HEK293 (cell line): ENCODE measurements around the gene NSMCE4A.

Source experiments
- CTCF ChIA-PET: fragments of 350-600 bp; formaldehyde crosslinking; extraction: SDS; loops from one replicate; lab custom pipeline; 2021; ENCODE audit warnings: antibody characterized with exemption; lab: Yijun Ruan, JAX
- POLR2A ChIA-PET: fragments of 300-600 bp; formaldehyde crosslinking; extraction: SDS; loops from one replicate; lab custom pipeline; 2020; ENCODE audit warnings: antibody characterized with exemption, inconsistent platforms; lab: Yijun Ruan, JAX
- H3K27ac ChIP-seq: fragments of 200-500 bp; sonication (Bioruptor generic); 2 replicates; pipeline ENCODE4 v1.5.1; 2014; ENCODE audit warnings: low read depth, low read length, control low read depth, inconsistent platforms; ENCODE audit errors: extremely low read depth
- H3K36me3 ChIP-seq, 2 experiments: fragments of 200-500 bp in 1 of 2; sonication (Bioruptor generic) in 1 of 2; 1 replicate in 1 of 2; 2 replicates in 1 of 2; pipeline ENCODE4 v1.5.1; 2014 to 2017; ENCODE audit warnings: inconsistent platforms in 2 of 2, low read length in 2 of 2; ENCODE audit not compliant: control insufficient read depth in 2 of 2, insufficient read depth in 1 of 2
- H3K4me1 ChIP-seq: fragments of 200-500 bp; sonication (Bioruptor generic); 2 replicates; pipeline ENCODE4 v1.5.1; 2014; ENCODE audit warnings: mild to moderate bottlenecking, low read length, inconsistent platforms; ENCODE audit not compliant: control insufficient read depth, insufficient read depth
- H3K4me3 ChIP-seq: 2 replicates; pipeline ENCODE4 v1.5.1; 2011; ENCODE audit warnings: low read depth, mild to moderate bottlenecking, control low read depth, low read length, moderate library complexity
- H3K9me3 ChIP-seq: fragments of 200-500 bp; sonication (Bioruptor generic); 2 replicates; pipeline ENCODE4 v1.5.1; 2014; ENCODE audit warnings: low read depth, low read length, inconsistent platforms; ENCODE audit not compliant: control insufficient read depth, insufficient read depth
- AEBP2 ChIP-seq: fragments of 450-650 bp; formaldehyde crosslinking; IDR thresholded peaks from 2 replicates; pipeline ENCODE4 v1.5.1; 2016; ENCODE audit warnings: missing biosample characterization, missing genetic modification characterization, borderline replicate concordance
- GLI4 ChIP-seq: fragments of 450-650 bp; formaldehyde crosslinking; IDR thresholded peaks from 2 replicates; pipeline ENCODE4 v1.5.1; 2016; ENCODE audit warnings: missing biosample characterization, missing genetic modification characterization
- PATZ1 ChIP-seq: fragments of 450-650 bp; formaldehyde crosslinking; IDR thresholded peaks from 2 replicates; pipeline ENCODE4 v1.5.1; 2016; ENCODE audit warnings: missing biosample characterization, missing genetic modification characterization
- PBX3 ChIP-seq: sonication (generic); formaldehyde crosslinking; IDR thresholded peaks from 2 replicates; pipeline ENCODE4 v1.8.1; 2022; ENCODE audit warnings: mild to moderate bottlenecking, moderate library complexity, missing genetic modification reagents
- PRDM4 ChIP-seq: fragments of 450-650 bp; formaldehyde crosslinking; IDR thresholded peaks from 2 replicates; pipeline ENCODE4 v1.5.1; 2017; ENCODE audit warnings: missing biosample characterization, missing genetic modification characterization
- PRDM6 ChIP-seq: fragments of 450-650 bp; formaldehyde crosslinking; IDR thresholded peaks from 2 replicates; pipeline ENCODE4 v1.5.1; 2017; ENCODE audit warnings: missing biosample characterization, missing genetic modification characterization
- SCRT2 ChIP-seq: fragments of 450-650 bp; formaldehyde crosslinking; IDR thresholded peaks from 2 replicates; pipeline ENCODE4 v1.5.1; 2016; ENCODE audit warnings: missing biosample characterization, missing genetic modification characterization
- YY2 ChIP-seq: fragments of 450-650 bp; formaldehyde crosslinking; IDR thresholded peaks from 2 replicates; pipeline ENCODE4 v1.5.1; 2016; ENCODE audit warnings: missing biosample characterization, missing genetic modification characterization
- ZBTB1 ChIP-seq: fragments of 450-650 bp; formaldehyde crosslinking; IDR thresholded peaks from 2 replicates; pipeline ENCODE4 v1.5.1; 2016; ENCODE audit warnings: missing biosample characterization, missing genetic modification characterization
- ZBTB21 ChIP-seq: fragments of 450-650 bp; formaldehyde crosslinking; IDR thresholded peaks from 2 replicates; pipeline ENCODE4 v1.5.1; 2017; ENCODE audit warnings: missing biosample characterization, missing genetic modification characterization
- ZBTB8A ChIP-seq: fragments of 450-650 bp; formaldehyde crosslinking; IDR thresholded peaks from 2 replicates; pipeline ENCODE4 v1.5.1; 2016; ENCODE audit warnings: missing biosample characterization, missing genetic modification characterization
- ZNF138 ChIP-seq: fragments of 450-650 bp; formaldehyde crosslinking; IDR thresholded peaks from 2 replicates; pipeline ENCODE4 v1.5.1; 2016; ENCODE audit warnings: missing biosample characterization, missing genetic modification characterization, borderline replicate concordance
- ZNF23 ChIP-seq: fragments of 450-650 bp; formaldehyde crosslinking; IDR thresholded peaks from 2 replicates; pipeline ENCODE4 v1.5.1; 2016; ENCODE audit warnings: missing biosample characterization, missing genetic modification characterization, borderline replicate concordance
- ZNF266 ChIP-seq: fragments of 450-650 bp; formaldehyde crosslinking; IDR thresholded peaks from 2 replicates; pipeline ENCODE4 v1.5.1; 2016; ENCODE audit warnings: missing biosample characterization, missing genetic modification characterization, low read depth
- ZNF544 ChIP-seq: fragments of 450-650 bp; formaldehyde crosslinking; IDR thresholded peaks from 2 replicates; pipeline ENCODE4 v1.5.0; 2017; ENCODE audit warnings: missing biosample characterization, missing genetic modification characterization
- ZNF585B ChIP-seq: fragments of 450-650 bp; formaldehyde crosslinking; IDR thresholded peaks from 2 replicates; pipeline ENCODE4 v1.5.1; 2016; ENCODE audit warnings: missing biosample characterization, missing genetic modification characterization
- ZNF623 ChIP-seq: fragments of 450-650 bp; formaldehyde crosslinking; IDR thresholded peaks from 2 replicates; pipeline ENCODE4 v1.5.1; 2016; ENCODE audit warnings: missing biosample characterization, missing genetic modification characterization
- ZNF654 ChIP-seq: fragments of 450-650 bp; formaldehyde crosslinking; IDR thresholded peaks from 2 replicates; pipeline ENCODE4 v1.5.1; 2016; ENCODE audit warnings: low read depth, missing biosample characterization, missing genetic modification characterization
- ZNF677 ChIP-seq: fragments of 450-650 bp; IDR thresholded peaks from 2 replicates; pipeline ENCODE4 v1.5.0; 2018; ENCODE audit warnings: missing biosample characterization, mild to moderate bottlenecking, missing genetic modification characterization, moderate library complexity
- ZNF692 ChIP-seq: fragments of 450-650 bp; formaldehyde crosslinking; IDR thresholded peaks from 2 replicates; pipeline ENCODE4 v1.5.1; 2016; ENCODE audit warnings: missing biosample characterization, missing genetic modification characterization
- ZSCAN18 ChIP-seq: fragments of 450-650 bp; formaldehyde crosslinking; IDR thresholded peaks from 2 replicates; pipeline ENCODE4 v1.5.1; 2016; ENCODE audit warnings: missing biosample characterization, missing genetic modification characterization

Gene NSMCE4A

GRCh38 chr10:122013311-122013780 is 38.3 kb upstream of the NSMCE4A start:
- Histone ChIP-seq H3K9me3 (no peaks in the 10 kb centered on the region), H3K4me3 (no peak overlapping the region), H3K4me1 (no peaks in the 10 kb centered on the region), H3K36me3 (no peaks in the 10 kb centered on the region), H3K27ac (no peak overlapping the region)
- peak; percentile 66; the same call in 1 of the 2 replicates for TF ChIP-seq ZNF692
- no peak for TF ChIP-seq ZBTB8A (tag by site-specific recombination)
- TF ChIP-seq ZNF654: no peak
- no peak for TF ChIP-seq ZNF23 (tag by site-specific recombination)
- ChIA-PET POLR2A (no interaction called here), CTCF (interaction anchor here (0.7 kb wide), 2 partner anchors 39 to 82 kb away, joined by 4 to 5 read pairs; no protein-coding TSS in a partner anchor)

- Histone ChIP-seq H3K4me1 (no peaks in the 10 kb centered on the region), H3K9me3 (no peaks in the 10 kb centered on the region)
- TF ChIP-seq YY2 (no peak), ZNF654 (no peak), PATZ1 (tag by site-specific recombination) (no peak), ZNF266 (tag by site-specific recombination) (no peak), ZNF544 (tag by site-specific recombination) (no peak), AEBP2 (tag by site-specific recombination) (no peak), ZNF138 (no peak), PRDM6 (no peak), PBX3 (CRISPR knock-in tag) (no peak), ZNF585B (no peak), ZBTB1 (tag by site-specific recombination) (no peak), SCRT2 (tag by site-specific recombination) (no peak), PRDM4 (tag by site-specific recombination) (no peak), ZNF677 (tag by site-specific recombination) (no peak), GLI4 (tag by site-specific recombination) (no peak), ZNF623 (no peak), ZSCAN18 (tag by site-specific recombination) (no peak), ZBTB21 (no peak)
These were observed 37.7 kb upstream of the NSMCE4A start for GRCh38 chr10:122012731-122013130.

More at GRCh38 chr10:122012731-122013130, 37.7 kb upstream of the NSMCE4A start:
- Histone ChIP-seq H3K36me3 (no peaks in the 10 kb centered on the region), H3K27ac (no peak overlapping the region), H3K4me3 (no peak overlapping the region)
- POLR2A ChIA-PET: no interaction called here
- CTCF ChIA-PET: no interaction called here
